ENCODE data around the gene FOXRED1.

FOXRED1 gene

DNA sequence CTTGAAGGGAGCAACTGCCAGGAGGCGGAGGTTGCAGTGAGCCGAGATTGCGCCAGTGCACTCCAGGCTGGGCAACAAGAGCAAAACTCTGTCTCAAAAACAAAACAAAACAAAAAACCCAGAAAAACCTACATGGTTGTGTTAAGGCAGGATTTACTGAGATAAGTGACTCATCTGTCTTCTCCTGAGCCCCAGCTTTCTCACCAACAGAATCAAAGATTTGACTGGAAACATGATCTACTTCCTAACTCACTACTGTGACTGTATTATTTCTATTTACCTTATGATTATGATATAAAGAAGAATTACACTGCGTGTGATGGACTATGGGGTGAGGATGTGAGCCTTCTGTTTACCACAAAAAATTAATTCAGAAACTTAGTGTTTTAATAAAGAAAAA lies 35.6 kb upstream of the FOXRED1 start:
- no peak for TF ChIP-seq POLR2AphosphoS5 (IDR thresholded peaks at IDR 0.05; ENCODE audit: low read depth, low read length)
- TF ChIP-seq TAF1 (IDR thresholded peaks at IDR 0.05; ENCODE audit: borderline replicate concordance, insufficient read depth, low read length) = no peak
- TF ChIP-seq, protein P1, sequence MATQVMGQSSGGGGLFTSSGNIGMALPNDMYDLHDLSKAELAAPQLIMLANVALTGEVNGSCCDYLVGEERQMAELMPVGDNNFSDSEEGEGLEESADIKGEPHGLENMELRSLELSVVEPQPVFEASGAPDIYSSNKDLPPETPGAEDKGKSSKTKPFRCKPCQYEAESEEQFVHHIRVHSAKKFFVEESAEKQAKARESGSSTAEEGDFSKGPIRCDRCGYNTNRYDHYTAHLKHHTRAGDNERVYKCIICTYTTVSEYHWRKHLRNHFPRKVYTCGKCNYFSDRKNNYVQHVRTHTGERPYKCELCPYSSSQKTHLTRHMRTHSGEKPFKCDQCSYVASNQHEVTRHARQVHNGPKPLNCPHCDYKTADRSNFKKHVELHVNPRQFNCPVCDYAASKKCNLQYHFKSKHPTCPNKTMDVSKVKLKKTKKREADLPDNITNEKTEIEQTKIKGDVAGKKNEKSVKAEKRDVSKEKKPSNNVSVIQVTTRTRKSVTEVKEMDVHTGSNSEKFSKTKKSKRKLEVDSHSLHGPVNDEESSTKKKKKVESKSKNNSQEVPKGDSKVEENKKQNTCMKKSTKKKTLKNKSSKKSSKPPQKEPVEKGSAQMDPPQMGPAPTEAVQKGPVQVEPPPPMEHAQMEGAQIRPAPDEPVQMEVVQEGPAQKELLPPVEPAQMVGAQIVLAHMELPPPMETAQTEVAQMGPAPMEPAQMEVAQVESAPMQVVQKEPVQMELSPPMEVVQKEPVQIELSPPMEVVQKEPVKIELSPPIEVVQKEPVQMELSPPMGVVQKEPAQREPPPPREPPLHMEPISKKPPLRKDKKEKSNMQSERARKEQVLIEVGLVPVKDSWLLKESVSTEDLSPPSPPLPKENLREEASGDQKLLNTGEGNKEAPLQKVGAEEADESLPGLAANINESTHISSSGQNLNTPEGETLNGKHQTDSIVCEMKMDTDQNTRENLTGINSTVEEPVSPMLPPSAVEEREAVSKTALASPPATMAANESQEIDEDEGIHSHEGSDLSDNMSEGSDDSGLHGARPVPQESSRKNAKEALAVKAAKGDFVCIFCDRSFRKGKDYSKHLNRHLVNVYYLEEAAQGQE (IDR thresholded peaks at IDR 0.05; ENCODE audit: insufficient read depth in 1 of 2, low read depth in 2 of 2, low read length in 2 of 2) = no peak
- no peak for TF ChIP-seq SIN3A (IDR thresholded peaks at IDR 0.05; ENCODE audit: borderline replicate concordance, insufficient read depth, low read length)

DNA sequence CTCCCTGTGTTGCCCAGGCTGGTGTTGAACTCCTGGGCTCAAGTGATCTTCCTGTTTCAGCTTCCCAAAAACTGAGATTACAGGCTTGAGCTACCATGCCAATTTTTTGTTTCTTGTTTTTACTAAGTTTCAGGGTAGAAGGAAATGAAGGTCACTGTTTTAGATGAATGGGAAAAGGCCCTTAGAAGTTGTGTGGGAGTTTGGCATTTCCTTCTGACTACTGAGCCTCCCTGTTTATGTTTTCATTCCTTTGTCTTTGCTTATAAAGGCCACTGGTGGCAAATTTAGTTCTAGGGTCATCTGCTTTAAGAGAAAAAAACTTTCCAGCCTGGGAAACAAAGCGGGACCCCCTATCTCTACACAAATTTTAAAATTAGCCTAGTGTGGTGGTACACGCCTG lies 22.3 kb upstream of the FOXRED1 start:
- TF ChIP-seq TAF1 (IDR thresholded peaks at IDR 0.05; ENCODE audit: borderline replicate concordance, insufficient read depth, low read length) = no peak
- no peak for TF ChIP-seq FOXP2 (optimal IDR thresholded peaks at IDR 0.05; ENCODE audit: borderline replicate concordance, extremely low read depth, extremely low read length, insufficient read depth)
- TF ChIP-seq POLR2AphosphoS5 (IDR thresholded peaks at IDR 0.05; ENCODE audit: low read depth, low read length) = no peak
- no peak for TF ChIP-seq SIN3A (IDR thresholded peaks at IDR 0.05; ENCODE audit: borderline replicate concordance, insufficient read depth, low read length)
- TF ChIP-seq, protein P1 (IDR thresholded peaks at IDR 0.05; ENCODE audit: insufficient read depth in 1 of 2, low read depth in 2 of 2, low read length in 2 of 2) = no peak

DNA sequence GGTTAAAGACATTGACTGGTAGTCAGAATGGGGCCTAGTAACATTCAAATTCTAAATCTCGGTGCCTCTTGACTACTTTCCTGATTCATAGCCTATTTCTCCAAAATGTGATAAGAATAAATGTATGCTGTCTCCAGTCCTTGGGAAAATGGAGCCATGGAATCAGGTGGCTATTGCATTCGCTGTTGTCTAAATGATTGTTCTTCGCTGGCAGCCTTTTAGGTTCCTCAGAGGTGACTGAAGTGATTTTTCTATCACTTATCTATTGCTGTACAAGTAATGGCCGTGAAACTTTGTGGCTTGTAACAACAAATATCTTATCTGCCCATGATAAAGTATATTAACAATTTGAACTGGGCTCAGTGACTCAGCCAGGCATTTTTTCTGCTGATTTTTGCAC lies 15.7 kb upstream of the FOXRED1 start:
- TF ChIP-seq, protein P1 (IDR thresholded peaks at IDR 0.05; ENCODE audit: insufficient read depth in 1 of 2, low read depth in 2 of 2, low read length in 2 of 2) = no peak
- TF ChIP-seq FOXP2 (optimal IDR thresholded peaks at IDR 0.05; ENCODE audit: borderline replicate concordance, extremely low read depth, extremely low read length, insufficient read depth) (no peak), SIN3A (IDR thresholded peaks at IDR 0.05; ENCODE audit: borderline replicate concordance, insufficient read depth, low read length) (no peak), POLR2AphosphoS5 (IDR thresholded peaks at IDR 0.05; ENCODE audit: low read depth, low read length) (no peak), TAF1 (IDR thresholded peaks at IDR 0.05; ENCODE audit: borderline replicate concordance, insufficient read depth, low read length) (no peak)

DNA sequence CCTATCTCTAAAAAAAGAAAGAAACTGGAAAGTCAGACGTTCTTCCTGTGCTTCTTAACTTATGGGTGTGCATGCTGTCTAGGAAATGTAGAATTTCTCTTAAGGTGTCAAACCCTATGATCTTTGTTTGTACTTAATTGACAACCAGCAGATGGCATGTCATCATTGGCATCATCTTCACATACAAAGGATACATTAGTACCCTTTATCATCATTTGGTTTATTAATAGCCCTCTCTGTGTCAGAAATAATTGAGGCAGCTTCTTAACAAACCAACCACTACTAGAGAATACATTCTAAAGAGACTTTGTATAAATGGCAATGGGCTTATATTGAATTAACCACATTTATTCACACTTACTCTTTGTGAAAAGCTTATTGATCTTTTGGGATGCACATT lies 14.1 kb upstream of the FOXRED1 start:
- no peak for TF ChIP-seq FOXP2 (optimal IDR thresholded peaks at IDR 0.05; ENCODE audit: borderline replicate concordance, extremely low read depth, extremely low read length, insufficient read depth)
- TF ChIP-seq, protein P1 (IDR thresholded peaks at IDR 0.05; ENCODE audit: insufficient read depth in 1 of 2, low read depth in 2 of 2, low read length in 2 of 2) = no peak
- TF ChIP-seq SIN3A (IDR thresholded peaks at IDR 0.05; ENCODE audit: borderline replicate concordance, insufficient read depth, low read length) = no peak
- TF ChIP-seq TAF1 (IDR thresholded peaks at IDR 0.05; ENCODE audit: borderline replicate concordance, insufficient read depth, low read length) = no peak
- no peak for TF ChIP-seq POLR2AphosphoS5 (IDR thresholded peaks at IDR 0.05; ENCODE audit: low read depth, low read length)

DNA sequence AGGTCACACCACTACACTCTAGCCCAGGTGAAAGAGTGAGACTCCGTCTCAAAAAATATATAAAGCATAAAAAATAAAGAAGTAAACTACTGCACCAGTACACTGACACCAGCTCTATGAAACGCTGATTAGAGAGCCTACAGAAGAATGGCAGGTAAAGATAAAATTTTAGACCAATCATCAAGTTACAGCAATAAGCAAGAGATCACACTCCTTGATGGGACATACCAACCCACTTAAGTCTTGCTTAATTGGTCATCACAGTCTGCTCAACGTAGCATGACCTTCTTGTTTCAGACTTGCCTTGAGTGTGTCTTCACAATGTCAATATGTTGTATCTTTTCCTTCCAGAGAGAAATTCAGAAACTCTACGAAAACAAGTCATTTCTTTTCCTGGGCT lies 12.7 kb upstream of the FOXRED1 start:
- no peak for TF ChIP-seq FOXP2 (optimal IDR thresholded peaks at IDR 0.05; ENCODE audit: borderline replicate concordance, extremely low read depth, extremely low read length, insufficient read depth)
- TF ChIP-seq SIN3A (IDR thresholded peaks at IDR 0.05; ENCODE audit: borderline replicate concordance, insufficient read depth, low read length) = no peak
- TF ChIP-seq, protein P1 (IDR thresholded peaks at IDR 0.05; ENCODE audit: insufficient read depth in 1 of 2, low read depth in 2 of 2, low read length in 2 of 2) = no peak
- TF ChIP-seq TAF1 (IDR thresholded peaks at IDR 0.05; ENCODE audit: borderline replicate concordance, insufficient read depth, low read length) = no peak
- TF ChIP-seq POLR2AphosphoS5 (IDR thresholded peaks at IDR 0.05; ENCODE audit: low read depth, low read length) = no peak
